ENCODE measurements around the gene SH2D3A. TPM values are rescaled to one million over a fixed set of nuclear protein-coding genes. Genes with fewer than 3 reads are reported as not detected.

SH2D3A gene
- total RNA-seq, 1 experiment from 2014 or later, result 43.4 TPM

DNA sequence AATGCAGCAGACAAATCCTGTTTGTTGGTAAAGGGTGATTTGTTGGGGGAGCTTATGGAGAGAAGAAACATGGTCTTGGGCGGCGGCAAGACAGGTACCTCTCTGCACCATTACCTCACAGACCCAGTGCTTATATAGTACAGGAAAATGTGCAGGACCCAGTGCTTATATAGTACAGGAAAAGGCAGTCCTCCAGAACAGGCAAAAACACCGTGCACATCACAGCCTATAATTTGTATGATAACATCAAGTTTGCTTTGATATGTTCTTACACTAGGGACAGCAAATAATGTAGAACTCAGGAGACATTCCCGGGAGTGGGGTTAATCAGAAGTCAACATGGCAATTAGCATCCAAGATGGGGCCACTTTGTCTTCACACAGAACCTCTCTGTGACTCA, 26.2 kb upstream of the SH2D3A start:
- no TSS peak for BruUV-seq (replicated peaks)
- no peaks in the 10 kb centered on the region for H3F3A ChIP-seq (ENCODE audit: insufficient read depth, low read depth)
- H3K4me3 ChIP-seq, result no peak overlapping the region
- H3K4me2 ChIP-seq, result no peak overlapping the region
- H3K27me3 ChIP-seq (ENCODE audit: insufficient read depth, low read depth), result no peaks in the 10 kb centered on the region
- no peaks in the 10 kb centered on the region for H3K36me3 ChIP-seq (ENCODE audit: low read depth)
- ChIA-PET CTCF (no interaction called here), POLR2A (ENCODE audit: unreplicated experiment) (no interaction called here)
- H3K79me2 ChIP-seq (ENCODE audit: low read depth), result no peaks in the 10 kb centered on the region
- intact Hi-C loops (cut with micrococcal nuclease; ENCODE audit: unreplicated experiment), result no loop called here
- H4K20me1 ChIP-seq (ENCODE audit: insufficient read depth), result no peaks in the 10 kb centered on the region
- TF ChIP-seq, protein P1, sequence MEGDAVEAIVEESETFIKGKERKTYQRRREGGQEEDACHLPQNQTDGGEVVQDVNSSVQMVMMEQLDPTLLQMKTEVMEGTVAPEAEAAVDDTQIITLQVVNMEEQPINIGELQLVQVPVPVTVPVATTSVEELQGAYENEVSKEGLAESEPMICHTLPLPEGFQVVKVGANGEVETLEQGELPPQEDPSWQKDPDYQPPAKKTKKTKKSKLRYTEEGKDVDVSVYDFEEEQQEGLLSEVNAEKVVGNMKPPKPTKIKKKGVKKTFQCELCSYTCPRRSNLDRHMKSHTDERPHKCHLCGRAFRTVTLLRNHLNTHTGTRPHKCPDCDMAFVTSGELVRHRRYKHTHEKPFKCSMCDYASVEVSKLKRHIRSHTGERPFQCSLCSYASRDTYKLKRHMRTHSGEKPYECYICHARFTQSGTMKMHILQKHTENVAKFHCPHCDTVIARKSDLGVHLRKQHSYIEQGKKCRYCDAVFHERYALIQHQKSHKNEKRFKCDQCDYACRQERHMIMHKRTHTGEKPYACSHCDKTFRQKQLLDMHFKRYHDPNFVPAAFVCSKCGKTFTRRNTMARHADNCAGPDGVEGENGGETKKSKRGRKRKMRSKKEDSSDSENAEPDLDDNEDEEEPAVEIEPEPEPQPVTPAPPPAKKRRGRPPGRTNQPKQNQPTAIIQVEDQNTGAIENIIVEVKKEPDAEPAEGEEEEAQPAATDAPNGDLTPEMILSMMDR (conservative IDR thresholded peaks at IDR 0.05), result no peak
- no peak for TF ChIP-seq EZH2 (IDR thresholded peaks at IDR 0.05; ENCODE audit: low read depth)
- H3K27ac ChIP-seq, result no peak overlapping the region
- H2AFZ ChIP-seq, result no peak overlapping the region
- H3K9me3 ChIP-seq (ENCODE audit: insufficient read depth, low read depth), result no peaks in the 10 kb centered on the region
- peaks cover 6% of the 10 kb centered on the region; the same call in 1 of the 2 replicates for H3K4me1 ChIP-seq (replicated peaks; ENCODE audit: insufficient read depth)
- H3K9me2 ChIP-seq (ENCODE audit: insufficient read depth), result no peaks in the 10 kb centered on the region
- no peak for DNase-seq

DNA sequence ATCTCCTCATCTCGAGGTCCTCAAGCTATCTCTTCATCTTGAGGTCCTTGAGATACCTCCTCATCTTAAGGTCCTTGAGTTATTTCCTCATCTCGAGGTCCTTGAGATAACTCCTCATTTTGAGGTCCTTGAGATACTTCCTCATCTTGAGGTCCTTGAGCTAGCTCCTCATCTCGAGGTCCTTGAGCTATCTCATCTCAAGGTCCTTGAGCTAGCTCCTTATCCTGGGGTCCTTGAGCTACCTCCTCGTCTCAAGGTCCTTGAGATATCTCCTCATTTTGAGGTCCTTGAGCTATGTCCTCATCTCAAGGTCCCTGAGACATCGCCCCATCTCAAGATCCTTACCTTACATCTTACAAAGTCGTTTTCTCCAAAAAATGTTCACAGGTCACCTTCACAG, 24.0 kb upstream of the SH2D3A start:
- H4K20me1 ChIP-seq (ENCODE audit: insufficient read depth), result no peaks in the 10 kb centered on the region
- no peak overlapping the region for H2AFZ ChIP-seq
- POLR2A ChIA-PET (ENCODE audit: unreplicated experiment), result interaction anchor here (0.6 kb wide), 1 partner anchor 10 kb away, joined by 4 read pairs; no protein-coding TSS in a partner anchor
- H3K9me2 ChIP-seq (ENCODE audit: insufficient read depth), result no peaks in the 10 kb centered on the region
- CTCF ChIA-PET, result no interaction called here
- H3F3A ChIP-seq (ENCODE audit: insufficient read depth, low read depth), result no peaks in the 10 kb centered on the region
- no TSS peak for BruUV-seq (replicated peaks)
- H3K4me1 ChIP-seq (replicated peaks; ENCODE audit: insufficient read depth), result peaks cover 6% of the 10 kb centered on the region; the same call in 1 of the 2 replicates
- no peaks in the 10 kb centered on the region for H3K9me3 ChIP-seq (ENCODE audit: insufficient read depth, low read depth)
- H3K79me2 ChIP-seq (ENCODE audit: low read depth), result no peaks in the 10 kb centered on the region
- H3K4me3 ChIP-seq, result no peak overlapping the region
- H3K27ac ChIP-seq, result no peak overlapping the region
- no peaks in the 10 kb centered on the region for H3K27me3 ChIP-seq (ENCODE audit: insufficient read depth, low read depth)
- no peak for DNase-seq
- no peak overlapping the region for H3K4me2 ChIP-seq
- no peaks in the 10 kb centered on the region for H3K36me3 ChIP-seq (ENCODE audit: low read depth)
- TF ChIP-seq, protein P1 (conservative IDR thresholded peaks at IDR 0.05), result no peak
- intact Hi-C loops (cut with micrococcal nuclease; ENCODE audit: unreplicated experiment), result no loop called here

DNA sequence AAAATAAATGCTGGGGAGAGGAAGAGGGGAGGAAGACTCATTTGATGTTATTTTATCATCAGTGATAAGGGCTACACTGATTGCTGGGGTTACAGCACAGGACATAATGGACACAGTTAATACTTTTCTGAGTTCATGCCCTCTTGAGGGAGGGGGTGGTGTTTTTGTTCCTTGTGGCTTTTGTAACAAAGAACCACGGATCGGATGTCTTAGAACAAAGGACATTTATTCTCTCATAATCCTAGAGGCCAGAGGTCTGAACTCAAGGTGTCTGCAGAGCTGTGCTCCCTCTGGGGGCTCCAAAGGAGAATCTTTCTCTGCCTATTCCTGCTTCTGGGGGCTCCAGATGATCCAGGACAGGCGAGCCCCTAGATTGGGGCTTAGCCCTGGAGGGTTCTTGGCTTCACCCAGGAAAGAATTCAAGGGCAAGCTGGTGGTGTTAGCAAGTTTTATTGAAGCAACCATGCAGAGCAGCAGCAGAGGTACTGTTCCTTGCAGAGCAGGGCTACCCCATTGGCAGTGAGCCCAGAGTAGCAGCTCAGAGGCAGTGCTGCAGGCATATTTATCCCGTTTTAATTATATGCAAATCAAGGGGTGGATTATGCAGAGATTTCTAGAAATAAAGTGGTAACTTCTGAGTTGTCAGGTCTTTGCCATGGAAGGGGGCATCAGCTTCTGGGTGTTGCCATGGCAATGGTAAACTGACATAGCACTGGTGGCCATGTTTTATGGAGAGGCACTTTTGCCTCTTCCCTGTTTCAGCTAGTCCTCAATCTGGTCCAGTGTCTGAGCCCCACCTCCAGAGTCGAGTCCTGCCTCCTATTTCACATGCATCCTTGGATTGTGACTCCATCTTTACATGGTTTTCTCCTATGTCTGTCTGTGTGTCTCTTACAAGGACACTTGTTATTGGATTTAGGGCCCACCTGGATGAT, 23.2 kb upstream of the SH2D3A start:
- Histone ChIP-seq H3K27ac (no peak overlapping the region), H3K79me2 (ENCODE audit: low read depth) (no peaks in the 10 kb centered on the region), H3K9me2 (ENCODE audit: insufficient read depth) (no peaks in the 10 kb centered on the region), H3K36me3 (ENCODE audit: low read depth) (no peaks in the 10 kb centered on the region), H2AFZ (no peak overlapping the region), H3K4me1 (replicated peaks; ENCODE audit: insufficient read depth) (peaks cover 6% of the 10 kb centered on the region; the same call in 1 of the 2 replicates), H3K4me3 (no peak overlapping the region), H3K9me3 (ENCODE audit: insufficient read depth, low read depth) (no peaks in the 10 kb centered on the region), H3F3A (ENCODE audit: insufficient read depth, low read depth) (no peaks in the 10 kb centered on the region), H3K4me2 (no peak overlapping the region), H4K20me1 (ENCODE audit: insufficient read depth) (no peaks in the 10 kb centered on the region), H3K27me3 (ENCODE audit: insufficient read depth, low read depth) (no peaks in the 10 kb centered on the region)
- ChIA-PET POLR2A (ENCODE audit: unreplicated experiment) (no interaction called here), CTCF (no interaction called here)
- TF ChIP-seq, protein P1 (conservative IDR thresholded peaks at IDR 0.05), result no peak
- no peak for TF ChIP-seq EZH2 (IDR thresholded peaks at IDR 0.05; ENCODE audit: low read depth)
- no peak for DNase-seq
- BruUV-seq (replicated peaks), result no TSS peak
- intact Hi-C loops (cut with micrococcal nuclease; ENCODE audit: unreplicated experiment), result no loop called here

Measured in PC-9 (cell line).